ENCODE data around the gene VIPR1.

The VIPR1 gene, protein sequence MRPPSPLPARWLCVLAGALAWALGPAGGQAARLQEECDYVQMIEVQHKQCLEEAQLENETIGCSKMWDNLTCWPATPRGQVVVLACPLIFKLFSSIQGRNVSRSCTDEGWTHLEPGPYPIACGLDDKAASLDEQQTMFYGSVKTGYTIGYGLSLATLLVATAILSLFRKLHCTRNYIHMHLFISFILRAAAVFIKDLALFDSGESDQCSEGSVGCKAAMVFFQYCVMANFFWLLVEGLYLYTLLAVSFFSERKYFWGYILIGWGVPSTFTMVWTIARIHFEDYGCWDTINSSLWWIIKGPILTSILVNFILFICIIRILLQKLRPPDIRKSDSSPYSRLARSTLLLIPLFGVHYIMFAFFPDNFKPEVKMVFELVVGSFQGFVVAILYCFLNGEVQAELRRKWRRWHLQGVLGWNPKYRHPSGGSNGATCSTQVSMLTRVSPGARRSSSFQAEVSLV

GRCh38 chr3:42502429-42503250 lies at the start of gene VIPR1:
Gene VIPR1, plus strand, starts transcription at chr3:42502643. Its CDS starts 93 bp downstream, at chr3:42502736.
- DNase-seq = peak; percentile 68

DNA sequence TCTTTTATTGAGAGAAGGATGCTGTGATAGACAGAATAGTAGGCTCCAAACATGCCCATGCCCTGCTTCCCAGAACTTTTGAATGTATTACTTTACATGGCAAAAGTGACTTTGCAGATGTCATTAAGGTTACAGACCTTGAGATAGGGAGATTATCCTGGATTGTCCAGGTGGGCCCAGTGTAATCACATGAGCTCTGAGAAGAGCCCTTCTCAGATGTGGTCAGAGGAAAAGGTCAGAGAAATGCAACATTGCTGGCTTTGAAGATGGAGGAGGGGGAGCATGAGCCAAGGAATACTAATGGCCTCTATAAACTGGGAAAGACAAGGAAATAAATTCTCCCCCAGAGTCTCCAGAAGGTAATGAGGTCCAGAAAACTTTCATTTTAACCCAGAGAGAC lies 46.2 kb upstream of the VIPR1 start:
- no peak for DNase-seq

DNA sequence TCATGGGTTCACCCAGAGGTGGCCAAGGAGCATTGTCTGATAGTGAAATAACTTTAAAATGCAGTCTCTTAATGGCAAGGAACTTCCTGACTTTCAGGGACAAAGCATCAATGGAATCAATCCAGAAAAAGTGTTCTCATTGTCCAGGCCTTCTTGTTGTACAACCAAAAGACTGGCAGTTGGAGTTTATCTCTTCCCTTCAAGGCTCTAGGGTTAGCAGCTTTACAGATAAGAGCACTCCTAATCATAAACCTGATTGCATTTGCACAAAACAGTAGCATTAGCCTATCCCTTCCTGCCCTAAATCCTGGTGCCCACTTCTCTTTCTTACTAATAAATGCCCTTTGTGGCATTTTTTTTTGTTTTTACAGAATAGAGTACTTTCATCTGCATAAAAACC lies 43.3 kb upstream of the VIPR1 start:
- no peak for DNase-seq

- no peak for DNase-seq
Measured at GRCh38 chr3:42461762-42462161, 40.7 kb upstream of the VIPR1 start.

- DNase-seq = no peak
Measured at GRCh38 chr3:42463093-42463492, 39.4 kb upstream of the VIPR1 start.

DNA sequence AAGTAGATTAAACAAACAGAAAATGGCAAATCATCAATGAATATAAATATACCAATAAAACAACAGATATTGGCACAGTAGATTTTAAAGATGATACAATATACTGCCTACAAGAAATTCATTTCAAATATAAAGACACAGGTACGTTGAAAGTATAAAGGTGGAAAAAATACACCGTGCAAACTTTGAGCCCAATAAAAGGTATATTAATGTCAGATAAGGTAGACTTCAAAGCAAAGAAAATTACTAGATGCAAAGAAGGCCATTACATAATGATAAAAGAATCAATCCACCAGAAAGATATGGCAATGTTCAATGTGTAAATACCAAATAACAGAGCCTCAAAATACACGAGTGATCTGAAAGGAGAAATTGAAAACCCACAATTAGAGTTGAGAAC lies 34.3 kb upstream of the VIPR1 start:
- no peak for DNase-seq

GRCh38 chr3:42472555-42472954 lies 29.9 kb upstream of the VIPR1 start:
- no peak for DNase-seq

GRCh38 chr3:42473083-42473932 lies 29.1 kb upstream of the VIPR1 start:
- DNase-seq = peak; percentile 10

DNA sequence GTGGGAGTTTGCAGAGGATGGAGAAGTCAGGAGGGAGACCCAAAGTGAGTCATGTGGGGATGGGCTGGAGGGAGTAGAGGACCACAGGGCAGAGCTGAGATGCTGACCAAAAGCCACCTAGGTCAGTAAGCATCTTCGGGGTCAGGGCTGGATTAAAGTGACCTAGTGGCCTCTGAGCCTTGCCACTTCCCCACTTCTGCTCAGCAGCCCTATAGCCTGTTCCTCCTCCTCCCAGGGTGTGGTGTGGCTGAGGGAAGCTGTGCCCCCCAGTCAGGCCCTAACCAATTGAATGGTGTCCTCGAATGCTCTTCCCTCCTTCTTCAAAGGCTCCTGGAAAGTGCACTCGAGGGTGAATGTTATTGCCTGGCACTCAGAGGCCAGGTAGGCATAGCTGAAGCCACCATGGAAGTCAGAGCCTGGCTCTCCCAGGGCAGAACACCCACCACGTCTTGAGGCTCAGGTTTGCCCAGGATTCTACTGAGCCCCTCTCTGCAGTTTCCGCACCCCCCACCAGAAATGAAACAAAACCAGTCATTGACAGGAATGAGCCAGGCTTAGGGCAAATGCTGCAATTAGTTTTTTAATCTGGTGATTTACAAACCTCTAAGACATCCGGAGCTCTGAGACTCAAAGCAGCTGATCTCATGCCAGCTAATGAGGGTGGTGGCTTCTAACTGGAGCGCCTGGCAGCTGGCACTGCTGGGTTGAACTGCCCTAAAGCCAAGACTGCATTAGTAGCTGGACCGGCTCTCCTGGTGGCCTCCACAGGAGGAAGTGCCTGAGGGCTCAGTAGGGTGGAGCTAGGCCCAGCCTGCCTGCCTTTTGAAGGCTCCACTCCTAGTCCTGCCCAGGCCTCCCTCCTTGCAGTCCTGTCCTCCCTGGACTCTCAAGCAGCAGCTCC lies 26.0 kb upstream of the VIPR1 start:
- peak; percentile 4 for DNase-seq

DNA sequence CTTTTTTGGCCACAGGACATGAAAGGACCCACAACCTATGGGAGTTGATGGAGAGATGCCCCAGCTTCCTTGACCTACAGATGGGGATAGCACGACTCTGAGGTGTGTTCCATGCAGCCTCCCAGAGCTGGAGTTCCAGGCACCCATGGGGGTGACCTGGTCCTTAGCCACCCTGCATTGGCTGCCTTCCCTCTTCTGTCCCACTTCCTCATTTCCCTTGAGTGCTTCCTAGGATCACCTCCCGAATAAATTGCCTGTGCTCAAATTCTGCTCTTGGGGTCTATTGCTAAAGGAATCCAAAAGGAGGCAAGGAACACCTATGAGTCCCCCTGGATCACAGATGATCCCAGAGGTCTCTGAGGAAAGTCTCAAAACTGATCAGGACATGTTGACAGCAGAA lies 24.7 kb upstream of the VIPR1 start:
- no peak for DNase-seq

GRCh38 chr3:42478830-42479229 lies 23.6 kb upstream of the VIPR1 start:
- no peak for DNase-seq

DNA sequence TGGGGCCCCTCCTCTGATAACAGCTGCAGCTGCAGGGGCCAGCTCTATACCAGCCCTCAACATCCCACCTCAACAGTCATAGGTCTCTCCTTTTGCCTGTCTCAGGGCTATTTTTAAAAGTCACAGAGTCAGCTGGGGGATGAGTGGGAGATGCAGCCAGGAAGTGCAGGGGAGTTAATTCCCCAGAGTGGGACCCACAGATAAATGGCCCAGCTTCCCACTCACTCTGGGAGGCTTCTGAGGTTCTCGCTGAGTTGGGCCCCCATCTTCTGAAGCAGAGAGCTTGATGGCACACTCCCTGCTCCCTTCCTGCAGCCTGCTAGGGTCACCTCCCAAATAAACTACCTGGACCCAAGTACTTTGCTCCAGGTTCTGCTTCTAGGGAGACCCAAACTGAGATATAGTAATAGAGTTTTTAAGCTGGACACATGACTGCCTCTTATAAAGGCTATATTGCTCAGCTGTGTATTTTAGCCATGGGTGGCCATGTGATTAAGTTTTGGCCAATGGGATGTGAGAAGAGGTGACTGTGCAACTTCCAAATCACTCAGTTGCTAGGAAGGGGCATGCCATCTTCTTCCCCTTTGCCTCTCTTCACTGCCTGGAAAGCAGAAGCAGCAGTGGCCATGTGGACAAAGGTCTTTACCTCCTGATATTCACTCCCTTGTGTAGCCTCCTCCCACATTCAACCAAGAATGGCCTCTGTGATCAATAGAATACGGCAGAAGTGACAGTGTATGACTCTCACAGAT lies 15.5 kb upstream of the VIPR1 start:
- DNase-seq = no peak

GRCh38 chr3:42488687-42489086 lies 13.8 kb upstream of the VIPR1 start:
- DNase-seq = no peak

DNA sequence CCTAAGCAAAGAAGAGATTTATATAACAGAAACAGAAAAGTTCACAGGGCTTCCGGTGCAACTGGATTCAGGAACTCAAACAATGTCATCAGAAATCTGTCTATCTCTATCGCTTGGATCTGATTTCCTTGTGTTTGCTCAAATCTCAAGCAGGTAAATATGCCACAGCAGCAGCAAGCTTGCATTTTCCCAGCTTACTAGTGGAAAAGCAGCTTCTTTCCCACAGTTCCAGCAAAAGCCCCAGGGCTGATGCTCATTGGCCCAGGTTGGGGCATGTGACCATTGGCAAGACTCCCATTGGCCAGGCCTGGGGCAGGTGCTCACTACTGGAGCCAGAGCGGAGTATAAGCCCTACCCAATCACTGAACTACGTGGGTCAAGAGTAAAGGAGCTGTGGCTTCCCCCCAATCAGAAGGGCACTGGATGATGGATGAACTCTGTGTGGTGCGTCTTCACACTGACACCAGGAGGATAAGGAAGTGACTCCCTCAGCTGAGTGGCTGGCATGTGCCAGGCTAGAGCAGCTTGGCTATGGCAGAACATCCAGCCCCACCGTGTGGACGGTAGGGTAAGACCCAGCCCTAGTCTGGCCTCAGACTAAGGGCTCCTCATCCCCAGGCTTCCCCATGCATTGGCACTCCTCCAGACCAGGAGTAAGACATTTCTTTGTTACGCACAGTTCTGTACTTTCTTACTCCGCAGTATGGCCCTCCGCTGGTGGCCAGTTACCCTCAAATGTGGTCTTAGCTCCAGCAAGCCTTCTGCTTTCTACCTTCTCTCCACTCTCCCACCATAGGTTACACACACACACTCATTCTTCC lies 13.1 kb upstream of the VIPR1 start:
- no peak for DNase-seq

DNA sequence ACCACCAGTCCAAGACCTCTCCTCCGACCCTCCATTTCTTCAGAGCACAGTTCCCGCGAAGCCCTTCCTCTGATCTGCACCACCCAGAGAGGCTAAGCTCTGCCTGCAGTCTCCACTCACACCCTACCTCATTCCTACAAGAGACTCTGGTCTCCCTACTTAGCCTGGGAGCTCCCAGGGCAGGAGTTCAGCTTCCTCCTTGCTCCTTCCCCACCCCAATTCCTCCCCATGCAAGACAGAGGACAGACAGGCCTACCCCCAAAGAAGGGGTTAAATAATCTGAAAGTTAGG lies 12.6 kb upstream of the VIPR1 start:
- no peak for DNase-seq

DNA sequence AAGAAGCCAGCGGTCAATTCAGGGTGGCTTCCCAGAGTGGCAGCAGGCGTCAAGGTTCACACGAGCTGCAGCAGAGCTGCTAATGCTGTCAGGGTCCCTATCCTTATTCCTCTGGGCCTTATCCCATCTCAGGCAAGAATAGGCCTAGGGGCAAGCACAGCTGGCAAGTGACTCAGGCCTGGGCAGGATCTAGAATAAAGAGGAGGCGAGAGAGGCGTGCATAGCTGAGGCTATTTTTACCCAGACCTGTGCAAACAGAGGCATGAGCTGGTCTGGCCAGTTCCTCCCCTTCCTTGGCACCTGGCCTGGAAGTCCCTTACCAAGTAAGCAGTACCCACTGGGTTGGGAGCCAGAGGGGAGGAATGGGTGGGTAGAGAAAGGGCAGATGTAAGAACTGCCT lies 12.2 kb upstream of the VIPR1 start:
- DNase-seq = no peak

DNA sequence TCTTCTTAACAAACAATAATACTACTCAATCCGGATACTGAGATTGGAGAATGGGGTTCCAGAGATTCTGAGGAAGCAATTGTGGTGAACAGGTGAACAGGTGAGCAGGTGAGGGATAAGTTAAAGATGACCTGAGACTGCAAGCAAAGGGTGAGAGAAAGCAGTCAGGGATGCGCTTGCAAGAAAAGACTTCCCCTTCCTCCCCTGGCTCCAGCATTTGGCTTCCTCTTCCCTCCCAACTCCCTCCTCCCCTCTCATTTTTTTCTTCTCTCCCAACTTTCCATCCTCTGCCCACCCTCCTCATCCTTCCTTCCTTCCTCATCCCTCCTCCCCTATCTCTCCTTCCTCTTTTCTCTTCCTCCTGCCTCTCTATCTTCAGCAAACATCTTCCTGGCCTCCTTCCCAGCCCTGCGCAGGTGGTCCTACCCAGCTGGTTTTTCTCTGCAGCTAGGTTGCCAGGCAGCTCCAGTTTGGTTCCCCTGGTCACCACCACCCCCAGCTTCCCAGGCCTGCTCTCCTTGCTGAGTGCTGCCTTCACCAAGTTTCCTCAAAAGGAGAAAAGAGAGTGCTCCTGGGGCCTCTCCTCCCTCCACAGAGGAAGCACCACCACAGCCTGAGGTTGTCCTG lies 10.4 kb upstream of the VIPR1 start:
- no peak for DNase-seq

GRCh38 chr3:42492508-42493080 lies 9.8 kb upstream of the VIPR1 start:
- DNase-seq = no peak

DNA sequence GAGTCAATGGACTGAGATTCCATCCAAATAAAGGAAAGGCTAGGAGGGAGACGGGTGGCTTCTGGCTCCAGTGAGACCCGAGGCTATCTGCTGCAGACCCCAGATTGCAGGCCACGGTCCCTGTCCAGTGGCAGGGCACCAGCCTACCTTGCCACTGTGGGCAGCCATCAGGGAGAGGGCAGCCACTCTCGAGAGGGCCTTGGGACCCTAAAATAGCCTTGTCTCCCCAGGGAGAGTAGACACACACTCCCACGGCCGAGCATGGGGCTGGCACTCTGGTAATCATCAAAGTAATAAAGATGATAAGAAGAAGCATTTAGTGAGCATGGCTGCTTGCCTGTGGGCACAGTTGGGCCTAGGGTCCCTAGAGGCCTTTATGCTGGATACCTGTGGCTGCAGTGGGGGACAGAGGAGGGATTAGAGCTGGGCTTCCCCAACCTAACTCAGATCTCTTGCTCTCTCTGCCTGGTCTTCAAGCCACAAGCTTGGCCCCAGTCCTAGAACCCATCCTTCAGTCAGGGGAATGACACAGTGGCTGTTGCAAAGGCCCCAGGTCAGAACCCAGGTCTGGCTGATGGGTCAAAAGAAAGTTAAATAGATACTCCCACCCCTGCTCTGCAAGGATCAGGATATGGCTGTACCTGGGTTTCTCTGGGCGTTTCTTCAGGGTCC lies 9.2 kb upstream of the VIPR1 start:
- DNase-seq = no peak
